HG03354 (cell line): Measurements from ENCODE around the gene TBC1D22A.
"Not testable (repeated sequence)": the region's sequence is repeated elsewhere in the genome, so short reads cannot be mapped to it uniquely, and the experiment has no call there.

Experiments
- ATAC-seq: cut with Tn5 transposase; IDR thresholded peaks from one replicate; pipeline ENCODE4 v1.9.1; 2021; ENCODE audit warnings: mild to moderate bottlenecking; ENCODE audit not compliant: unreplicated experiment, poor library complexity, severe bottlenecking

Gene TBC1D22A

GRCh38 chr22:47128216-47128615, 365.8 kb downstream of the TBC1D22A start:
- no peak for ATAC-seq

DNA sequence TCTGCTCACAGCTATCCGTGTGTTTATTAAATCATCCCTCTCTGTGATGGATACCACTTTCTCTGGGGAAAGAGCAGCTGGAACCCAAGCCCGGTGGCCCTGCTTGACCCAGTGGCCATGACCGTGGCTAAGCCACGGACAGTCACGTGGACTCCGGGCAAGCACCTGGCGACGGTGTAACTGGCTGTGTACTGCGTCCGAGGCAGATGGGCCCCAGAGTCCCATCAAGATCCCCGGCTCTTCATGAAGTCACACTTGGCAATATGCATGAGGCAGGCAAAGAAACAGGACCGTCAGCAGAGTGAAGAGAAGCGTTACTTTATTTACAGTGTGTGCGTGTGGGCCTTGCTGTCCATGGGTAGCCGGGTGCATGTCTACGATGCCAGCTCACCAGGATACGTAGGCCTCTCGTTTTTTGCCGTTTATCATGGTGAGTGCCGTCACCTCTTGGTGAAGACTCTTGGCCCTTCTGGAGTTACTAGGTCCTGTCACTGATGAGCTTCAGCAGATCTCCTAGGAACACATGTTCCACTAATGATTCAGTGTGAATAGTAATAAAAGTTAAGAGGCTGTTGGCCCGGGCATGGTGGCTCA, 366.3 kb downstream of the TBC1D22A start:
- no peak for ATAC-seq

GRCh38 chr22:47129902-47130635, 367.6 kb downstream of the TBC1D22A start:
- ATAC-seq, result no peak

- ATAC-seq, result no peak
Measured at GRCh38 chr22:47130883-47131631, 368.6 kb downstream of the TBC1D22A start.

GRCh38 chr22:47131632-47132427, 369.4 kb downstream of the TBC1D22A start:
- ATAC-seq, result no peak

GRCh38 chr22:47132428-47132825, 370.0 kb downstream of the TBC1D22A start:
- no peak for ATAC-seq

DNA sequence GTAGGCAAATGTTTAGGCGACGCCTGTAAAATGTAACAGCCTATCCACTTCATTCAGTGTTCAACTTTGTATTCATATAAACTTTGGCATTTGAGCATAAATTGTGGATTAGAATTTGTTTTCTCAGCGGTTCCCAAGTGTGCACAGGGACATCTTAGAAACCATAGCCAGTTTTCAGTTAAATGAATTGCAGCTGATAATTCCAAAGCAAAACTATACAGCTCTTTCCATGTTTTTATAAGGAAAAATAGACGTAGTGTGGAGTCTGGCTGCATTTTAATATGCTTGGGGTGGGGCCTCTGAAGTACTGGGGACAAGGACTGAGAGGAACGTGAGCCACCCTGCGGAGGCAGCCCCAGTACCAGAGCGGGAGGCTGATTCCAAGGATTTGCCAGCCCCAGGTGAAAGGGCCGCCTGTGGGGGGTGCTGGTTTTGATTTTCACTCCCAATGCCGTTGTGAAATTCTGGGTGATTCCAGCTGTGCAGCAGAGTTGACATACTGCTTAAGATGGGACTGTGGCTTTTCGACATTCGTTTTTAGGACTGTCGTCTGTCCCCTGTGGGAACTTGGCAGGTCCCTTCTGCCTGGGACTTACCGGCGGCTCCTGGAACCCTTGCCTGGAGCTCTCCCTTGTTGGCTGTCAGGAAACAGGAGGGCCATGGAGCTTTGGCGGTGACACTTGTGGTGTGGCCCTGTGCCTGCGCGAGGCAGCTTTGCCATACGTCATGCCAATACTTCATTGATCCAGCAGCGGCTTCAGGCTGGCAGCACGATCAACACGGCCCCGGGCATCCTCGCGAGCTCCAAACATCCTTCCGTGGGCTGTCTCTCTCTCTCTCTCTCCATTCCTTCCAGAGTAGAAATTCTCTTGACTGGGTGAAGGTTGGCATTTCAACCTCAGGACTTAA, 370.9 kb downstream of the TBC1D22A start:
- ATAC-seq, result no peak

GRCh38 chr22:47134222-47134621, 371.8 kb downstream of the TBC1D22A start:
- ATAC-seq, result no peak

DNA sequence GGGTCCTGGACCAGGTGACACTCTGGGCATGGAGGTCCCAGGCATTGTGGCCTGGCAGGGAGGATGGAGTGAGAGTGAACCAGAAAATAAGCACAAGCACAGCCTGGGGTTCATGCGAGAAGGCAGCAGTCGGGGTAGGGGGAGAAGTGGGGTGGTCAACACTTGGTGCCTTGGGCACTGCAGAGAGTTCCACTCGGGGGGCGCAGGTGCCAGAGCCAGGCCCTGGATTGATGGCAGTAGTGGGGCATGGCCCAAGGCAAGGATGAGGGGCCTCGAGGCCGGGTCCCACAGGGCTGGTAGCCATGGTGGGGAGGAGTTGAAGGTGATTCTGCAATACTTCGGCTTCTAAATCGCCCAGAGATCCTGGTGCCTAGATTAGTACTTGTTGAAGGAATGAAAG, 372.9 kb downstream of the TBC1D22A start:
- ATAC-seq, result no peak

- ATAC-seq, result no peak
Measured at GRCh38 chr22:47136050-47136449, 373.6 kb downstream of the TBC1D22A start.

- no peak for ATAC-seq
Measured at GRCh38 chr22:47136671-47137070, 374.2 kb downstream of the TBC1D22A start.

DNA sequence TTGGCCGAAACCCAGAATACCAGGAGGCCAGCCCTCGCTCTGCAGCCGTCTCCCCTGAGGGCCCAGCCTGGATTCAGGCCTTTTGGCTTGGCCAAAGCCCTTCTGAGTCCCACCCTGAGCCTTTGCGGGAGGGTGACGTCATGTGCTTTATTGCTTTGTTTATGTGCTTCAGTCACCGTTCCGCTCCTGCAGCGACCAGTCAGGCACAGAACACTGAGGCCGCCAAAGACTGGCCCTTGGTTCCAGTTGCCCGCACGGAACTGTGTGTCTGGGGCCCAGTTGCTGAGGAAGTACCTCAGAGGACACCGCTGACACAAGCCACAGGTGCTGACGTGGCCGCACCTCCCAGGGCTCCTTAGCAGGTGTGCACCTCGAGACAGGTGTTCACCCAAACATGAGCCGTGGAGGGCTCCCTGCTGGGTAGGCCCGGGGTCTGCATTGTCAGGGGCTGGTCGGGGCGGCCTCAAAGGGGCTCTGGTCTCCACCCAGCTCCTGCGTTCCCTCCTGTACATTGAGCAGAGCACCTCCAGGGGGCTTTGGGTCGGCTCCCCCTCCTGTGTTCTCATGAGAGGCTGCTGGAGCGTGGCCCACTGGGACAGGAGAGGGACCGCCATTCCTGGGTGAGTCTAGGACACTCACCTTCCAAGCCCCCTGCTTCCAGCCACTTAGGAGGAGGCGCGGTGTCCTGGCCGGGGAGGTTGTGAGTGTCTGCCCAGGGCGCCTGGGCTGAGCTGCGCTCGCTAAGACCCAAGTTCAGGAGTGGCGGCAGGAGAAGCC, 376.8 kb downstream of the TBC1D22A start:
- ATAC-seq, result no peak

- ATAC-seq, result no peak
Measured at GRCh38 chr22:47139790-47140119, 377.3 kb downstream of the TBC1D22A start.

DNA sequence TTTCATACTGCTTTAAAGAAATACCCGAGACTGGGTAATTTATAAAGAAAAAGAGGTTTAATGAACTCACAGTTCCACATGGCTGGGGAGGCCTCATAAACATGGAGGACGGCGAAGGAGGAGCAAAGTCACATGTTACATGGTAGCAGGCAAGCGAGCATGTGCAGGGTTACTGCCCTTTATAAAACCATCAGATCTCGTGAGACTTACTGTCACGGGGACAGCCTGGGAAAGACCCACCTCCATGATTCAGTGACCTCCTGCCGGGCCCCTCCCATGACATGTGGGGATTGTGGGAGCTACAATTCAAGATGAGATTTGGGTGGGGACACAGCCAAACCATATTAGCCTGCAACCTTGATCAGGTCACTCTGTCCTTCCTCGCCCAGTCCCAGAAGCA, 378.5 kb downstream of the TBC1D22A start:
- not testable (repeated sequence) for ATAC-seq

DNA sequence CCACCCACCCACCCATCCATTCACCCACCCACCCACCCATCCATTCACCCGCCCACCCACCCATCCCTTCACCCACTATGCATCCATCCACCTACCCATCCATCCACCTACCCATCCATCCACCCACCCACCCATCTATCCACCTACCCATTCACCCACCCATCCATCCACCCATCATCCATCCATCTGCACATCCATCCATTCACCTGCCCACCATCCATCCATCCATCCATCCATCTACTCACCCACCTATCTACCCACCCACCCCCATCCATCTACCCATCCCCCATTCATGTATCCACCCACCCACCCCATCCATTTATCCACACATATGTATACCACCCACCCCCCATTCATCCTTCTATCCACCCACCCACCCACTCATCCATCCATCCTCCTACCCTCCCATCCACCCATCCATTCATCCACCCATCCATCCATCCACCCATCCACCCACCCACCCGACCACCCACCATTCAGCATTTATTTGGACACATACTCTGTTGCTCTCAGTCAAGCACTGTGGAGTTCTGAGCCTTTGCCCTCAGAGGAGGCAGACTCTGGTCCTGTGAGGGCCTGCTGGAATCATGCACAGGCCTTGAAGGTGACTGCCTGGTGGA, 380.1 kb downstream of the TBC1D22A start:
- ATAC-seq, result no peak

GRCh38 chr22:47143249-47143938, 380.9 kb downstream of the TBC1D22A start:
- no peak for ATAC-seq

GRCh38 chr22:47144076-47144765, 381.8 kb downstream of the TBC1D22A start:
- ATAC-seq, result no peak
